ENCODE measurements around the gene SETD2.
A peak's percentile ranks its signal among the peaks of the same experiment; 100 is the strongest.

SETD2 gene

GRCh38 chr3:46984591-46985459 is 179.1 kb downstream of the SETD2 start:
- peaks cover 68% of the 10 kb centered on the region for H3K4me1 ChIP-seq (ENCODE audit: control insufficient read depth, low read length)
- peaks cover 2% of the 10 kb centered on the region; the same call in 1 of the 2 replicates for H3K36me3 ChIP-seq (ENCODE audit: control insufficient read depth, low read length)
- 0 out of 2 replicates have a peak, but pooled peaks cover 2% of the 10 kb centered on the region for H3F3A ChIP-seq (ENCODE audit: control insufficient read depth, insufficient read depth)
- peaks cover 64% of the 10 kb centered on the region for H3K79me2 ChIP-seq (ENCODE audit: control insufficient read depth, low read length)
- H4K20me1 ChIP-seq (ENCODE audit: control insufficient read depth, insufficient read depth, low read depth, low read length) = 0 out of 2 replicates have a peak, but pooled peaks cover 7% of the 10 kb centered on the region
- TF ChIP-seq CTCF (IDR thresholded peaks at IDR 0.05; ENCODE audit: low read depth, low read length, poor library complexity, severe bottlenecking) (no peak), EZH2phosphoT487 (IDR thresholded peaks at IDR 0.05; ENCODE audit: borderline replicate concordance, low read length) (no peak)
- H3K27ac ChIP-seq (ENCODE audit: low read depth, low read length) = no peak overlapping the region
- H3K9me2 ChIP-seq (replicated peaks; ENCODE audit: control insufficient read depth, low read length) = no peaks in the 10 kb centered on the region
- no peak overlapping the region for H3K4me2 ChIP-seq (ENCODE audit: low read length)
- H3K4me3 ChIP-seq (ENCODE audit: low read length) = no peak overlapping the region
- no peaks in the 10 kb centered on the region for H3K9me3 ChIP-seq (ENCODE audit: control insufficient read depth, insufficient read depth, low read length)
- no peaks in the 10 kb centered on the region for H3K27me3 ChIP-seq (ENCODE audit: control insufficient read depth, low read length)

GRCh38 chr3:46982546-46982945 is 181.4 kb downstream of the SETD2 start:
- no peak overlapping the region for H3K4me2 ChIP-seq (ENCODE audit: low read length)
- H3K4me3 ChIP-seq (ENCODE audit: low read length) = no peak overlapping the region
- no peaks in the 10 kb centered on the region for H3K27me3 ChIP-seq (ENCODE audit: control insufficient read depth, low read length)
- H4K20me1 ChIP-seq (ENCODE audit: control insufficient read depth, insufficient read depth, low read depth, low read length) = 0 out of 2 replicates have a peak, but pooled peaks cover 3% of the 10 kb centered on the region
- 0 out of 2 replicates have a peak, but pooled peaks cover 2% of the 10 kb centered on the region for H3K36me3 ChIP-seq (ENCODE audit: control insufficient read depth, low read length)
- H3K4me1 ChIP-seq (ENCODE audit: control insufficient read depth, low read length) = peaks cover 73% of the 10 kb centered on the region
- no peak overlapping the region for H3K27ac ChIP-seq (ENCODE audit: low read depth, low read length)
- H3K9me2 ChIP-seq (replicated peaks; ENCODE audit: control insufficient read depth, low read length) = no peaks in the 10 kb centered on the region
- no peaks in the 10 kb centered on the region for H3K9me3 ChIP-seq (ENCODE audit: control insufficient read depth, insufficient read depth, low read length)
- no peak for TF ChIP-seq EZH2phosphoT487 (IDR thresholded peaks at IDR 0.05; ENCODE audit: borderline replicate concordance, low read length)
- H3K79me2 ChIP-seq (ENCODE audit: control insufficient read depth, low read length) = peaks cover 77% of the 10 kb centered on the region
- no peaks in the 10 kb centered on the region for H3F3A ChIP-seq (ENCODE audit: control insufficient read depth, insufficient read depth)

GRCh38 chr3:46981932-46982471 is 181.9 kb downstream of the SETD2 start:
- H3K27ac ChIP-seq (ENCODE audit: low read depth, low read length) = no peak overlapping the region
- H3K79me2 ChIP-seq (ENCODE audit: control insufficient read depth, low read length) = peaks cover 78% of the 10 kb centered on the region
- H3K36me3 ChIP-seq (ENCODE audit: control insufficient read depth, low read length) = 0 out of 2 replicates have a peak, but pooled peaks cover 2% of the 10 kb centered on the region
- H3K27me3 ChIP-seq (ENCODE audit: control insufficient read depth, low read length) = no peaks in the 10 kb centered on the region
- peaks cover 73% of the 10 kb centered on the region for H3K4me1 ChIP-seq (ENCODE audit: control insufficient read depth, low read length)
- no peak for TF ChIP-seq CTCF (IDR thresholded peaks at IDR 0.05; ENCODE audit: low read depth, low read length, poor library complexity, severe bottlenecking)
- no peak for TF ChIP-seq EZH2phosphoT487 (IDR thresholded peaks at IDR 0.05; ENCODE audit: borderline replicate concordance, low read length)
- H3K4me2 ChIP-seq (ENCODE audit: low read length) = peak overlapping the region; percentile 31; the same call in 1 of the 2 replicates
- no peak overlapping the region for H3K4me3 ChIP-seq (ENCODE audit: low read length)
- H3K9me2 ChIP-seq (replicated peaks; ENCODE audit: control insufficient read depth, low read length) = no peaks in the 10 kb centered on the region
- H3K9me3 ChIP-seq (ENCODE audit: control insufficient read depth, insufficient read depth, low read length) = no peaks in the 10 kb centered on the region
- no peaks in the 10 kb centered on the region for H3F3A ChIP-seq (ENCODE audit: control insufficient read depth, insufficient read depth)
- H4K20me1 ChIP-seq (ENCODE audit: control insufficient read depth, insufficient read depth, low read depth, low read length) = 0 out of 2 replicates have a peak, but pooled peaks cover 3% of the 10 kb centered on the region

All from DOHH2 (cell line).